Raji (cell line): ENCODE measurements around the gene SDSL.

Experiments used
- POLR2A ChIP-seq: IDR thresholded peaks from 2 replicates; pipeline ENCODE4 v1.6.1; 2011; ENCODE audit warnings: low read depth, low read length, control low read depth; ENCODE audit not compliant: insufficient read depth

SDSL gene

GRCh38 chr12:113480336-113480971 is 58.3 kb downstream of the SDSL start:
- TF ChIP-seq POLR2A, result no peak

- TF ChIP-seq POLR2A, result no peak
These were observed 60.2 kb downstream of the SDSL start for GRCh38 chr12:113482334-113482733.

GRCh38 chr12:113485330-113485729 is 63.1 kb downstream of the SDSL start:
- TF ChIP-seq POLR2A, result no peak

- TF ChIP-seq POLR2A, result no peak
These were observed 64.5 kb downstream of the SDSL start for GRCh38 chr12:113486722-113487121.
